WTC11 (cell line): ENCODE data around the gene DRAM2. TPM values are rescaled to one million over a fixed set of nuclear protein-coding genes. Genes with fewer than 3 reads are reported as not detected.

Source experiments
- ATAC-seq: fragments of 200-7000 bp; cut with Tn5 transposase; 2 replicates; pipeline ENCODE4 v1.10.0; 2021; ENCODE audit warnings: mild to moderate bottlenecking, moderate library complexity
- CTCF ChIA-PET: fragments of 300-600 bp; sonication (Branson Sonifier 250); formaldehyde crosslinking; loops from one replicate; lab custom pipeline; 2021; ENCODE audit warnings: antibody characterized with exemption; lab: Charles Lee
- POLR2A ChIA-PET: fragments of 350-600 bp; sonication (Branson Sonifier 250); formaldehyde crosslinking; loops from one replicate; lab custom pipeline; 2021; ENCODE audit warnings: antibody characterized with exemption; lab: Charles Lee
- DNase-seq: peaks from one replicate; pipeline ENCODE4 v3.0.0; 2021; ENCODE audit warnings: low spot score
- H3K27ac Mint-ChIP-seq: 2 replicates; pipeline ENCODE4 v1.8.0; 2021; ENCODE audit warnings: mixed read lengths
- H3K27me3 Mint-ChIP-seq: 2 replicates; pipeline ENCODE4 v1.8.0; 2021; ENCODE audit warnings: low read depth, mild to moderate bottlenecking, moderate library complexity, mixed read lengths
- H3K36me3 Mint-ChIP-seq: 2 replicates; pipeline ENCODE4 v1.8.0; 2021; ENCODE audit warnings: mixed read lengths
- H3K4me1 Mint-ChIP-seq: 2 replicates; pipeline ENCODE4 v1.8.0; 2022; ENCODE audit warnings: mixed read lengths
- H3K4me3 Mint-ChIP-seq: 2 replicates; pipeline ENCODE4 v1.8.0; 2021; ENCODE audit warnings: mild to moderate bottlenecking, moderate library complexity, mixed read lengths
- H3K9me3 Mint-ChIP-seq: 2 replicates; pipeline ENCODE4 v1.8.0; 2021; ENCODE audit warnings: mixed read lengths
- ARID4B ChIP-seq: sonication (generic); formaldehyde crosslinking; IDR thresholded peaks from 2 replicates; pipeline ENCODE4 v1.8.0; 2023; ENCODE audit warnings: missing genetic modification reagents, mild to moderate bottlenecking, borderline replicate concordance
- ATF1 ChIP-seq: sonication (generic); formaldehyde crosslinking; IDR thresholded peaks from 2 replicates; pipeline ENCODE4 v1.8.1; 2023; ENCODE audit warnings: mild to moderate bottlenecking, moderate library complexity, missing genetic modification reagents
- CBFB ChIP-seq: sonication (generic); formaldehyde crosslinking; IDR thresholded peaks from 2 replicates; pipeline ENCODE4 v1.8.1; 2022; ENCODE audit warnings: mild to moderate bottlenecking, low read depth, missing genetic modification reagents
- E2F4 ChIP-seq: sonication (generic); formaldehyde crosslinking; IDR thresholded peaks from 2 replicates; pipeline ENCODE4 v1.8.1; 2022; ENCODE audit warnings: low read depth, mild to moderate bottlenecking, moderate library complexity, missing genetic modification reagents, borderline replicate concordance
- EMX1 ChIP-seq: fragments of 250-450 bp; sonication (Bioruptor Pico); IDR thresholded peaks from 2 replicates; pipeline ENCODE4 v1.8.0; 2021; ENCODE audit warnings: mild to moderate bottlenecking
- ESRRA ChIP-seq: sonication (generic); formaldehyde crosslinking; IDR thresholded peaks from 2 replicates; pipeline ENCODE4 v1.8.1; 2022; ENCODE audit warnings: mild to moderate bottlenecking, missing genetic modification reagents, borderline replicate concordance
- JUN ChIP-seq: sonication (generic); formaldehyde crosslinking; IDR thresholded peaks from 2 replicates; pipeline ENCODE4 v1.8.0; 2023; ENCODE audit warnings: mild to moderate bottlenecking, missing genetic modification reagents
- KAT7 ChIP-seq: sonication (generic); formaldehyde crosslinking; IDR thresholded peaks from 2 replicates; pipeline ENCODE4 v1.8.1; 2023; ENCODE audit warnings: missing genetic modification reagents, mild to moderate bottlenecking, borderline replicate concordance
- MXD4 ChIP-seq: fragments of 250-450 bp; sonication (Bioruptor Pico); IDR thresholded peaks from 2 replicates; pipeline ENCODE4 v1.8.0; 2021; ENCODE audit warnings: mild to moderate bottlenecking, moderate library complexity, borderline replicate concordance
- NFATC4 ChIP-seq: fragments of 250-450 bp; sonication (Bioruptor Pico); IDR thresholded peaks from 2 replicates; pipeline ENCODE4 v1.9.0; 2021; ENCODE audit warnings: mild to moderate bottlenecking
- NFYB ChIP-seq: sonication (generic); formaldehyde crosslinking; conservative IDR thresholded peaks from 2 replicates; pipeline ENCODE4 v1.8.0; 2022; ENCODE audit warnings: low read depth, missing genetic modification reagents
- NR3C1 ChIP-seq: sonication (generic); formaldehyde crosslinking; conservative IDR thresholded peaks from 2 replicates; pipeline ENCODE4 v1.8.1; 2023; ENCODE audit warnings: low read depth, mild to moderate bottlenecking, missing genetic modification reagents
- OVOL2 ChIP-seq: fragments of 250-450 bp; sonication (Bioruptor Pico); IDR thresholded peaks from 2 replicates; pipeline ENCODE4 v1.9.0; 2021; ENCODE audit warnings: mild to moderate bottlenecking, borderline replicate concordance
- PREB ChIP-seq: sonication (generic); formaldehyde crosslinking; IDR thresholded peaks from 2 replicates; pipeline ENCODE4 v1.8.1; 2022; ENCODE audit warnings: mild to moderate bottlenecking, missing genetic modification reagents, moderate library complexity, borderline replicate concordance
- RELA ChIP-seq: sonication (generic); formaldehyde crosslinking; IDR thresholded peaks from 2 replicates; pipeline ENCODE4 v1.8.1; 2022; ENCODE audit warnings: missing genetic modification reagents, mild to moderate bottlenecking, borderline replicate concordance
- RORB ChIP-seq: fragments of 250-450 bp; sonication (Bioruptor Pico); IDR thresholded peaks from 2 replicates; pipeline ENCODE4 v1.9.0; 2021; ENCODE audit warnings: mild to moderate bottlenecking
- SMAD4 ChIP-seq: sonication (generic); formaldehyde crosslinking; IDR thresholded peaks from 2 replicates; pipeline ENCODE4 v1.8.0; 2022; ENCODE audit warnings: mild to moderate bottlenecking, missing genetic modification reagents
- SP1 ChIP-seq: sonication (generic); formaldehyde crosslinking; conservative IDR thresholded peaks from 2 replicates; pipeline ENCODE4 v1.8.1; 2022; ENCODE audit warnings: missing genetic modification reagents
- TCF7 ChIP-seq: sonication (generic); formaldehyde crosslinking; IDR thresholded peaks from 2 replicates; pipeline ENCODE4 v1.8.0; 2022; ENCODE audit warnings: mild to moderate bottlenecking, low read depth, missing genetic modification reagents, moderate library complexity
- TEAD4 ChIP-seq: sonication (generic); formaldehyde crosslinking; IDR thresholded peaks from 2 replicates; pipeline ENCODE4 v1.8.0; 2022; ENCODE audit warnings: mild to moderate bottlenecking, missing genetic modification reagents
- ZNF219 ChIP-seq: sonication (generic); formaldehyde crosslinking; IDR thresholded peaks from 2 replicates; pipeline ENCODE4 v1.8.0; 2023; ENCODE audit warnings: missing genetic modification reagents, mild to moderate bottlenecking, borderline replicate concordance
- ZNF232 ChIP-seq: sonication (generic); formaldehyde crosslinking; IDR thresholded peaks from 2 replicates; pipeline ENCODE4 v1.8.0; 2022; ENCODE audit warnings: mild to moderate bottlenecking, missing genetic modification reagents
- ZNF317 ChIP-seq: sonication (generic); formaldehyde crosslinking; IDR thresholded peaks from 2 replicates; pipeline ENCODE4 v1.8.1; 2023; ENCODE audit warnings: low read depth, mild to moderate bottlenecking, moderate library complexity, missing genetic modification reagents, borderline replicate concordance
- ZNF416 ChIP-seq: fragments of 250-450 bp; sonication (Bioruptor Pico); IDR thresholded peaks from 2 replicates; pipeline ENCODE4 v1.9.0; 2021; ENCODE audit warnings: mild to moderate bottlenecking, inconsistent platforms
- ZSCAN18 ChIP-seq: fragments of 250-450 bp; sonication (Bioruptor Pico); IDR thresholded peaks from 2 replicates; pipeline ENCODE4 v2.1.2; 2022; ENCODE audit warnings: mild to moderate bottlenecking, moderate library complexity
- total RNA-seq: library from RNA; stranded (reverse); gene quantifications from 3 replicates; pipeline ENCODE4 v1.2.3, GENCODE V29; 2021
- TF ChIP-seq, protein P1 (sequence below): sonication (generic); formaldehyde crosslinking; IDR thresholded peaks from 2 replicates; pipeline ENCODE4 v1.8.1; 2023; ENCODE audit warnings: mild to moderate bottlenecking, missing genetic modification reagents

The DRAM2 gene
- total RNA-seq, 1 experiment from 2014 or later = 34.3 TPM

DNA sequence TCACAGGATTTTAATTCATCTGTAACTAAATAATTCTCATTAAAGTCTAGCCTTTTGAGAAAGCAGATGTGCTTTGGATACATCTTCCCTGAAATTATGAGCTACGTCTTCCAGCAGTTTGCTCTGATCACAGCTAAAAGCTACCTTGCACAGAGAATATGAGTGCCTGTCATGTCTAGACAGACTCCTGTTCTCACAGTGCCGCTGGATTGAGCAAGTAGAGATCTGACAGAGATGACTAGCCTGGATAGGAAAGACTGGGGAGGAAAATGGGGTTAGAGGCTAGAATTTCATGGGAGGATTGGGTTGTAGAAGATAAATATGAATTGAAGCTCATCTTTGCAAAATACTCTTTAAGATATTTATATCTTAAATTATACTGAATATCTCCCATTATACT, 24.3 kb upstream of the DRAM2 start:
- Mint-ChIP-seq H3K9me3 (peaks cover 3% of the 10 kb centered on the region; the same call in 1 of the 2 replicates), H3K27me3 (no peaks in the 10 kb centered on the region), H3K4me1 (no peaks in the 10 kb centered on the region), H3K4me3 (no peak overlapping the region), H3K36me3 (peaks cover 17% of the 10 kb centered on the region), H3K27ac (peak overlapping the region; percentile 76)
- TF ChIP-seq NFATC4 (no peak), ZNF232 (CRISPR knock-in tag) (no peak), JUN (no peak), RORB (no peak), ZNF416 (CRISPR knock-in tag) (no peak), RELA (CRISPR knock-in tag) (no peak), MXD4 (CRISPR knock-in tag) (no peak), KAT7 (CRISPR knock-in tag) (no peak), TCF7 (CRISPR knock-in tag) (no peak), SP1 (CRISPR knock-in tag) (no peak), PREB (CRISPR knock-in tag) (no peak), ARID4B (no peak), EMX1 (CRISPR knock-in tag) (no peak), TEAD4 (CRISPR knock-in tag) (no peak), SMAD4 (CRISPR knock-in tag) (no peak), ATF1 (CRISPR knock-in tag) (no peak), OVOL2 (CRISPR knock-in tag) (no peak)
- no peak for ATAC-seq
- ChIA-PET CTCF (no interaction called here), POLR2A (no interaction called here)
- DNase-seq = no peak

- Mint-ChIP-seq H3K27ac (no peak overlapping the region), H3K27me3 (no peaks in the 10 kb centered on the region), H3K4me3 (no peak overlapping the region), H3K9me3 (peaks cover 3% of the 10 kb centered on the region; the same call in 1 of the 2 replicates), H3K36me3 (peaks cover 11% of the 10 kb centered on the region), H3K4me1 (no peaks in the 10 kb centered on the region)
- DNase-seq = no peak
- ATAC-seq = no peak
- ChIA-PET CTCF (no interaction called here), POLR2A (no interaction called here)
- TF ChIP-seq NFYB (no peak), ZSCAN18 (no peak), ZNF219 (CRISPR knock-in tag) (no peak), RORB (no peak), E2F4 (no peak), PREB (CRISPR knock-in tag) (no peak), ESRRA (no peak), ZNF317 (CRISPR knock-in tag) (no peak), NR3C1 (CRISPR knock-in tag) (no peak), CBFB (CRISPR knock-in tag) (no peak)
- TF ChIP-seq, protein P1, sequence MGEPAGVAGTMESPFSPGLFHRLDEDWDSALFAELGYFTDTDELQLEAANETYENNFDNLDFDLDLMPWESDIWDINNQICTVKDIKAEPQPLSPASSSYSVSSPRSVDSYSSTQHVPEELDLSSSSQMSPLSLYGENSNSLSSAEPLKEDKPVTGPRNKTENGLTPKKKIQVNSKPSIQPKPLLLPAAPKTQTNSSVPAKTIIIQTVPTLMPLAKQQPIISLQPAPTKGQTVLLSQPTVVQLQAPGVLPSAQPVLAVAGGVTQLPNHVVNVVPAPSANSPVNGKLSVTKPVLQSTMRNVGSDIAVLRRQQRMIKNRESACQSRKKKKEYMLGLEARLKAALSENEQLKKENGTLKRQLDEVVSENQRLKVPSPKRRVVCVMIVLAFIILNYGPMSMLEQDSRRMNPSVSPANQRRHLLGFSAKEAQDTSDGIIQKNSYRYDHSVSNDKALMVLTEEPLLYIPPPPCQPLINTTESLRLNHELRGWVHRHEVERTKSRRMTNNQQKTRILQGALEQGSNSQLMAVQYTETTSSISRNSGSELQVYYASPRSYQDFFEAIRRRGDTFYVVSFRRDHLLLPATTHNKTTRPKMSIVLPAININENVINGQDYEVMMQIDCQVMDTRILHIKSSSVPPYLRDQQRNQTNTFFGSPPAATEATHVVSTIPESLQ = no peak
Observed at GRCh38 chr1:111163363-111163762, 23.5 kb upstream of the DRAM2 start.
